ENCODE results near the gene FKBP4. TPM values are rescaled to one million over a fixed set of nuclear protein-coding genes. Genes with fewer than 3 reads are reported as not detected.

The FKBP4 gene
- total RNA-seq, 1 experiment from 2014 or later = 226 TPM

DNA sequence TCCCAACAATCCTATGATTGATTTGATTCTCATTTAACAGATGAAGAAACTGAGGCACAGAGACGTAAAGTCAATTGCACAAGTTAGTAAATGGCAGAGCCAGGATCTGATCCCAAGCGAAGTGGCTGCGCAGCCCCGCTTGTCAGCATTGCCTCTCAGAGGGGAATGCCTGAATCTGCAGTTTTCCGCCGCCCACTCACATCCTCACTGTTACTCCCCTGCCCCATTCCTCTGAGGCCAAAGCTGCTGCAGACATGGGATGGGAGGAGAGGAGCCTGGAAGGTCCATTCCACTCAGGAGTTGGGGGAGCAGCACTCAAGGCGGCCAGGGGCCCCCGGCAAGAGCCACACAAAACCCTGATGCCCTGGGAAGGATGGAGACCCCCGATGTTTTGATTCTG is 39.0 kb downstream of the FKBP4 start:
- Histone ChIP-seq H3K27me3 (ENCODE audit: insufficient read depth, low read depth) (no peaks in the 10 kb centered on the region), H3K27ac (no peak overlapping the region), H3K79me2 (ENCODE audit: low read depth) (no peaks in the 10 kb centered on the region), H3K9me2 (ENCODE audit: insufficient read depth) (no peaks in the 10 kb centered on the region), H3K4me2 (no peak overlapping the region), H3K9me3 (ENCODE audit: insufficient read depth, low read depth) (no peaks in the 10 kb centered on the region), H2AFZ (no peak overlapping the region), H3K4me3 (no peak overlapping the region), H4K20me1 (ENCODE audit: insufficient read depth) (no peaks in the 10 kb centered on the region), H3K36me3 (ENCODE audit: low read depth) (no peaks in the 10 kb centered on the region), H3K4me1 (replicated peaks; ENCODE audit: insufficient read depth) (no peaks in the 10 kb centered on the region), H3F3A (ENCODE audit: insufficient read depth, low read depth) (peaks cover 6% of the 10 kb centered on the region; the same call in 1 of the 2 replicates)
- POLR2A ChIA-PET (ENCODE audit: unreplicated experiment) = no interaction called here
- TF ChIP-seq, protein P1, sequence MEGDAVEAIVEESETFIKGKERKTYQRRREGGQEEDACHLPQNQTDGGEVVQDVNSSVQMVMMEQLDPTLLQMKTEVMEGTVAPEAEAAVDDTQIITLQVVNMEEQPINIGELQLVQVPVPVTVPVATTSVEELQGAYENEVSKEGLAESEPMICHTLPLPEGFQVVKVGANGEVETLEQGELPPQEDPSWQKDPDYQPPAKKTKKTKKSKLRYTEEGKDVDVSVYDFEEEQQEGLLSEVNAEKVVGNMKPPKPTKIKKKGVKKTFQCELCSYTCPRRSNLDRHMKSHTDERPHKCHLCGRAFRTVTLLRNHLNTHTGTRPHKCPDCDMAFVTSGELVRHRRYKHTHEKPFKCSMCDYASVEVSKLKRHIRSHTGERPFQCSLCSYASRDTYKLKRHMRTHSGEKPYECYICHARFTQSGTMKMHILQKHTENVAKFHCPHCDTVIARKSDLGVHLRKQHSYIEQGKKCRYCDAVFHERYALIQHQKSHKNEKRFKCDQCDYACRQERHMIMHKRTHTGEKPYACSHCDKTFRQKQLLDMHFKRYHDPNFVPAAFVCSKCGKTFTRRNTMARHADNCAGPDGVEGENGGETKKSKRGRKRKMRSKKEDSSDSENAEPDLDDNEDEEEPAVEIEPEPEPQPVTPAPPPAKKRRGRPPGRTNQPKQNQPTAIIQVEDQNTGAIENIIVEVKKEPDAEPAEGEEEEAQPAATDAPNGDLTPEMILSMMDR (conservative IDR thresholded peaks at IDR 0.05) = no peak
- TF ChIP-seq EZH2 (IDR thresholded peaks at IDR 0.05; ENCODE audit: low read depth) = no peak
- BruUV-seq (replicated peaks) = no TSS peak
- intact Hi-C loops (cut with micrococcal nuclease; ENCODE audit: unreplicated experiment) = no loop called here
- DNase-seq = no peak
- CTCF ChIA-PET = no interaction called here

DNA sequence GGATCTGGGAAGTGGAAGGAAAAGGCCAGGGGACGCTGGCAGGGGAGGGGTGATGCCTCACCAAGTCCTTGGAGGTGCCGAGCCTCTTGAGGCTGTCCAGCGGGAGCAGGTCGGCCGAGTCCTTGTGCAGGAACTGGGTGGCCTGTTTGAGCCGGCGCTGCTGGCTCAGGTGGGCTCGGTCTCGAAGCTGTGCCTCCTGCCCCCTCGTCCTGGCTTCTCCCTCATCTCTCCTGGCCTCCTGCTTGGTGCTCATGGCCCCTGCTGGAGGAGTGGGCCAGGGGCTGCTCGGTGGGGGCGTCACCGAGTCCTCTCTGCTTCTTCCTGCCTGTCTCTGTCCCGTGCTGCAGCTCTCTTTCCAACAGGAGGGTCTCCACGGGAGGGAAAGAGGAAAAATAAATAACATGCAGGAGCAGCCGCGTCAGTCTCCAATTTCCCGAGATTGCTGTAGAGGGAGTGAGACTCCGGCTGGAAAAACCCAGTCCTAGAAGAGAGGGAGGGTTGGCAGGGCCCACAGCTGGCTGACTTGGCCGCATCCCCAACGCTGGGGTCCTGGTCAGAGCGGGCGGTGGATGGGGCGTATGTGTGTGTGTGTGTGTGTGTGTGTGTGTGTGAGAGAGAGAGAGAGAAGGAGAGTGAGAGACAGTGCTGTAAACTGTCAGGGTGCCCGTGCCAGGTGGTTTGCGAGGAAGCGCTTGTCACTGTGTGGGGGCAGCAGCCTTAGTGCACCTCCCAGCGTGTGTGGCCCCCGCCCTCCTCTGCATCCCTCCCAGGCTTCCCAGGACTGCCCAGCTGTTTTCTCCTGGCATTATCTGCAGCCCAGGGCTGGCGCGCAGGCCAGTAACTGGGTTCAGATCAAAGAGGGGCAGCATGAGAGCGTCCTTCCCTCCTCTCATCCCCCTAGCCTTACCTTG is 40.1 kb downstream of the FKBP4 start, which contains the start of gene NRIP2:
Gene NRIP2, minus strand, starts transcription at position 455 of the 911 bp plus-strand sequence. Its CDS starts 52 bp downstream, at position 403.
- Histone ChIP-seq H4K20me1 (ENCODE audit: insufficient read depth) (no peaks in the 10 kb centered on the region), H3K4me2 (no peak within 1 kb of the TSS), H3K27me3 (ENCODE audit: insufficient read depth, low read depth) (no peaks in the 10 kb centered on the region), H3K4me1 (replicated peaks; ENCODE audit: insufficient read depth) (no peaks in the 10 kb centered on the region), H3F3A (ENCODE audit: insufficient read depth, low read depth) (peaks cover 6% of the 10 kb centered on the region; the same call in 1 of the 2 replicates), H3K36me3 (ENCODE audit: low read depth) (no peaks in the 10 kb centered on the region), H3K4me3 (no peak within 1 kb of the TSS), H3K27ac (no peak within 1 kb of the TSS), H3K9me2 (ENCODE audit: insufficient read depth) (no peaks in the 10 kb centered on the region), H2AFZ (no peak within 1 kb of the TSS), H3K79me2 (ENCODE audit: low read depth) (no peaks in the 10 kb centered on the region), H3K9me3 (ENCODE audit: insufficient read depth, low read depth) (no peaks in the 10 kb centered on the region)
- BruUV-seq (replicated peaks) = no TSS peak
- intact Hi-C loops (cut with micrococcal nuclease; ENCODE audit: unreplicated experiment) = no loop called here
- CTCF ChIA-PET = no interaction called here
- TF ChIP-seq, protein P1 (conservative IDR thresholded peaks at IDR 0.05) = no peak
- TF ChIP-seq EZH2 (IDR thresholded peaks at IDR 0.05; ENCODE audit: low read depth) = no peak
- POLR2A ChIA-PET (ENCODE audit: unreplicated experiment) = interaction anchor here (0.6 kb wide), 1 partner anchor 27 kb away, joined by 7 read pairs; no protein-coding TSS in a partner anchor
- DNase-seq = no peak

DNA sequence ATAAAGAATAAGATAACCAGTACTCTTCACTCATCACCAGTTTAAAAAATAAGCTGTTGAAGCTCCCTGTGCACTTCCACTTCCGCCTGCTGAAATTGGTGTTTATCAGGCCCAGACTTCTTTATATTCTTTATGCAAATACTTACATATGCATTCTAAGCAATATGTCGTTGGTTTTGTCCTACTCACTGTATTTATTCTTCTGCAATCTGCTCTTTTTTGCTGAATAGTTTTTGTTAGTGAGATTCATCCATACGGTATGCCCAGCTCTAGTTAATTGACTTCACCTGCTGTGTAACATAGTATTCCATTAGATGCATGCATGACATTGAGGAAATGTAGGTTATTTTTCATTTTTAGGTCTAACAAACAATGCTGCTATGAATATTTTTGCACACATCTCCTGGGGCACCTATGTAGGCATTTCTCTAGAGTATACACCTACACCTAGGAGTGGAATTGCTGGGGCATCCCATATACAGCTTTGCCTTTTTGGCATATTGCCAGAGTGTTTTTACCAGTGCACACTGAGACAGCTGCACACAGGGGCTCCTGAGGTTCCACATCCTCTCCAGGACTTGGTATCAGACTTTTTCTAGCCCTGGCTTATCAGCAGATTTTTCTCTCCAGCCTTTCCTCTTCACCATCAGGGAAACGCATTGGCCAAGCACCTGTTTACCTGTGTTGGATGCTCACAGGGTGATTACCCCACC is 41.1 kb downstream of the FKBP4 start:
- Histone ChIP-seq H3K9me3 (ENCODE audit: insufficient read depth, low read depth) (no peaks in the 10 kb centered on the region), H3K36me3 (ENCODE audit: low read depth) (no peaks in the 10 kb centered on the region), H3K4me3 (no peak overlapping the region), H3K9me2 (ENCODE audit: insufficient read depth) (no peaks in the 10 kb centered on the region), H3F3A (ENCODE audit: insufficient read depth, low read depth) (peaks cover 6% of the 10 kb centered on the region; the same call in 1 of the 2 replicates), H3K27me3 (ENCODE audit: insufficient read depth, low read depth) (no peaks in the 10 kb centered on the region), H3K4me2 (no peak overlapping the region), H4K20me1 (ENCODE audit: insufficient read depth) (no peaks in the 10 kb centered on the region), H3K79me2 (ENCODE audit: low read depth) (no peaks in the 10 kb centered on the region), H2AFZ (no peak overlapping the region), H3K27ac (no peak overlapping the region), H3K4me1 (replicated peaks; ENCODE audit: insufficient read depth) (no peaks in the 10 kb centered on the region)
- TF ChIP-seq, protein P1 (conservative IDR thresholded peaks at IDR 0.05) = no peak
- TF ChIP-seq EZH2 (IDR thresholded peaks at IDR 0.05; ENCODE audit: low read depth) = no peak
- intact Hi-C loops (cut with micrococcal nuclease; ENCODE audit: unreplicated experiment) = no loop called here
- no peak for DNase-seq
- ChIA-PET CTCF (interaction anchor here (0.6 kb wide), 1 partner anchor 40 kb away, joined by 4 read pairs; no protein-coding TSS in a partner anchor), POLR2A (ENCODE audit: unreplicated experiment) (interaction anchor here (0.6 kb wide), 1 partner anchor 26 kb away, joined by 7 read pairs; no protein-coding TSS in a partner anchor)
- BruUV-seq (replicated peaks) = no TSS peak

Data from PC-9 (cell line).